SK-N-SH (cell line): ENCODE results near the gene GID4. TPM values are rescaled to one million over a fixed set of nuclear protein-coding genes. Genes with fewer than 3 reads are reported as not detected.
A peak's percentile ranks its signal among the peaks of the same experiment; 100 is the strongest.

Experiments
- CTCF ChIA-PET: fragments of 300-600, 350-600 bp; formaldehyde crosslinking; extraction: SDS; loops from one replicate; lab custom pipeline; 2021; lab: Yijun Ruan, JAX
- POLR2A ChIA-PET: fragments of 350-600 bp; sonication (Branson Sonifier 250); formaldehyde crosslinking; extraction: SDS; loops from one replicate; lab custom pipeline; 2020; ENCODE audit warnings: antibody characterized with exemption, inconsistent platforms; lab: Yijun Ruan, JAX
- DNase-seq: peaks from one replicate; pipeline ENCODE4 v3.0.0; 2012
- H2AFZ ChIP-seq: fragments of 200-600 bp; sonication (generic); 2 replicates; pipeline ENCODE4 v1.8.1; 2016; ENCODE audit warnings: antibody characterized with exemption, mild to moderate bottlenecking, low read depth
- H3F3A ChIP-seq: fragments of 200-600 bp; sonication (generic); replicated peaks from 2 replicates; pipeline ENCODE3; 2016; ENCODE audit warnings: antibody characterized with exemption, mild to moderate bottlenecking; ENCODE audit not compliant: insufficient read depth
- H3K27ac ChIP-seq, 2 experiments: fragments of 200-500 bp in 1 of 2; fragments of 200-600 bp in 1 of 2; sonication (Bioruptor generic) in 1 of 2; sonication (generic), shearing (Covaris generic) in 1 of 2; 2 replicates each; pipeline versions ENCODE4 v1.5.1 to v1.6.1; 2014 to 2016; ENCODE audit warnings: low read depth in 2 of 2, inconsistent platforms in 1 of 2, low read length in 1 of 2, mild to moderate bottlenecking in 1 of 2, mixed read lengths in 1 of 2
- H3K27me3 ChIP-seq: fragments of 200-600 bp; sonication (generic), shearing (Covaris generic); 2 replicates; pipeline ENCODE4 v1.6.1; 2016; ENCODE audit warnings: mixed run types; ENCODE audit not compliant: insufficient read depth
- H3K36me3 ChIP-seq, 2 experiments: fragments of 200-500 bp in 1 of 2; fragments of 200-600 bp in 1 of 2; sonication (Bioruptor generic) in 1 of 2; sonication (generic) in 1 of 2; replicated peaks in 1 of 2; 2 replicates each; pipeline versions ENCODE3 to v1.5.1; 2014 to 2016; ENCODE audit warnings: low read length in 1 of 2, mild to moderate bottlenecking in 1 of 2; ENCODE audit not compliant: insufficient read depth in 2 of 2, control insufficient read depth in 1 of 2
- H3K4me1 ChIP-seq, 2 experiments: fragments of 200-500 bp in 1 of 2; fragments of 200-600 bp in 1 of 2; sonication (Bioruptor generic) in 1 of 2; sonication (generic), shearing (Covaris generic) in 1 of 2; 2 replicates each; pipeline versions ENCODE4 v1.5.1 to v1.6.1; 2014 to 2016; ENCODE audit warnings: low read depth in 1 of 2, low read length in 1 of 2, mixed run types in 1 of 2; ENCODE audit not compliant: insufficient read depth in 2 of 2, control insufficient read depth in 1 of 2
- H3K4me2 ChIP-seq: fragments of 200-600 bp; sonication (generic), shearing (Covaris generic); 2 replicates; pipeline ENCODE4 v1.6.1; 2017; ENCODE audit warnings: mixed run types
- H3K4me3 ChIP-seq, 2 experiments: fragments of 200-500 bp in 1 of 2; fragments of 200-600 bp in 1 of 2; sonication (Bioruptor generic) in 1 of 2; sonication (generic), shearing (Covaris generic) in 1 of 2; 2 replicates each; pipeline versions ENCODE4 v1.5.1 to v1.8.1; 2014 to 2016; ENCODE audit warnings: low read depth in 2 of 2, inconsistent platforms in 1 of 2, low read length in 1 of 2, mild to moderate bottlenecking in 1 of 2, mixed read lengths in 1 of 2, moderate library complexity in 1 of 2
- H3K79me2 ChIP-seq: fragments of 200-600 bp; sonication (generic); 2 replicates; pipeline ENCODE4 v1.8.1; 2017; ENCODE audit warnings: mild to moderate bottlenecking; ENCODE audit not compliant: insufficient read depth
- H3K9ac ChIP-seq: fragments of 200-600 bp; sonication (generic); 2 replicates; pipeline ENCODE4 v1.6.1; 2017; ENCODE audit warnings: mixed run types
- H3K9me2 ChIP-seq: fragments of 200-600 bp; sonication (generic); 2 replicates; pipeline ENCODE4 v1.6.1; 2017; ENCODE audit warnings: mixed run types
- H3K9me3 ChIP-seq: fragments of 200-600 bp; sonication (generic); 2 replicates; pipeline ENCODE4 v1.6.1; 2017; ENCODE audit warnings: mixed run types, mild to moderate bottlenecking, moderate library complexity
- H4K20me1 ChIP-seq: fragments of 200-600 bp; sonication (generic); 2 replicates; pipeline ENCODE4 v1.6.1; 2017; ENCODE audit warnings: mild to moderate bottlenecking, mixed run types; ENCODE audit not compliant: insufficient read depth
- FOXM1 ChIP-seq: IDR thresholded peaks from 2 replicates; pipeline ENCODE4 v1.4.0; 2012; ENCODE audit warnings: low read depth, mild to moderate bottlenecking
- MEF2A ChIP-seq: IDR thresholded peaks from 2 replicates; pipeline ENCODE4 v1.4.0; 2012; ENCODE audit warnings: low read depth, borderline replicate concordance
- NRF1 ChIP-seq: IDR thresholded peaks from 2 replicates; pipeline ENCODE4 v1.6.1; 2012; ENCODE audit warnings: low read depth, mild to moderate bottlenecking, low read length
- POLR2AphosphoS5 ChIP-seq: IDR thresholded peaks from 2 replicates; pipeline ENCODE4 v1.6.1; 2012; ENCODE audit warnings: low read depth, low read length
- RAD21 ChIP-seq: IDR thresholded peaks from 2 replicates; pipeline ENCODE4 v1.6.1; 2012; ENCODE audit warnings: mild to moderate bottlenecking, low read length
- RCOR1 ChIP-seq: fragments of 150-350 bp; IDR thresholded peaks from 2 replicates; pipeline ENCODE4 v1.6.1; 2017; ENCODE audit warnings: antibody characterized with exemption, low read length
- SIN3A ChIP-seq: IDR thresholded peaks from 2 replicates; pipeline ENCODE4 v1.6.1; 2012; ENCODE audit warnings: low read depth, mild to moderate bottlenecking, low read length, moderate library complexity, borderline replicate concordance
- TAF1 ChIP-seq: IDR thresholded peaks from 2 replicates; pipeline ENCODE4 v1.6.1; 2012; ENCODE audit warnings: low read depth, mild to moderate bottlenecking, low read length, moderate library complexity, borderline replicate concordance
- TEAD4 ChIP-seq: IDR thresholded peaks from 2 replicates; pipeline ENCODE4 v1.4.0; 2012; ENCODE audit warnings: mild to moderate bottlenecking, borderline replicate concordance; ENCODE audit not compliant: insufficient read depth
- ZBTB33 ChIP-seq: IDR thresholded peaks from 2 replicates; pipeline ENCODE4 v1.4.0; 2012; ENCODE audit warnings: low read depth, borderline replicate concordance
- WGBS: methylation state at CpG from one replicate; pipeline ENCODE4 v1.1.6; 2017; ENCODE audit warnings: low lambda C conversion rate; 5-methylcytosine and 5-hydroxymethylcytosine counted together
- polyA plus RNA-seq, 3 experiments: library from polyadenylated mRNA; depleted of rRNA; stranded (reverse); fragments of >200 nt; gene quantifications; 2 replicates each; pipeline ENCODE4 v1.2.3, GENCODE V29; 2012

Gene GID4
- polyA plus RNA-seq, 1 of the 3 experiments (the other 2 are of a cell fraction) = 4.3 TPM

DNA sequence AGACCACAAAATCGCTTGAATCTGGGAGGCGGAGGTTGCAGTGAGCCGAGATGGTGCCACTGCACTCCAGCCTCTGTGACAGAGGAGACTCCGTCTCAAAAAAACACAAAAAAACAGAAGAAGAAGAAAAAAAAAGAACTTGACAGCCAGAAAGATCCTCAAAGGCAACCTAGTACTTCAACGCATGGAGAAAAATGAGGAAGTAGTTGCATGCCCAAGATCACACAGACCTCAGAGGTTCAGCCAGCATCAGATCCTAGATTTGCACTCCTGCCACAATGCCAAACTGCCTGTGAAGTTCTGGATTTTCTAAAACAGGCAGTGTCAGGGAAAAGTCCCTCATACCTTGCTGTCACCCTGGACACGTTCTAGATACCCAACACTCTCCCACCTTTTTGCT lies 1.7 kb upstream of the GID4 start:
- DNase-seq = no peak

GRCh38 chr17:18038149-18038850 lies 908 bp upstream of the GID4 start:
- peaks cover 0 to 27% of the 10 kb centered on the region in 2 experiments; a peak in 2 of 4 replicates for H3K4me1 ChIP-seq
- peaks cover 61% of the 10 kb centered on the region for H3K79me2 ChIP-seq
- no peaks in the 10 kb centered on the region for H4K20me1 ChIP-seq
- no peaks in the 10 kb centered on the region for H3K27me3 ChIP-seq
- peak overlapping the region; percentile 91 for H2AFZ ChIP-seq
- peak overlapping the region; percentile 32 to 45; a peak in 2 of 4 replicates for H3K27ac ChIP-seq
- POLR2A ChIA-PET = no interaction called here
- TF ChIP-seq TEAD4 = no peak
- peaks cover 7% of the 10 kb centered on the region for H3F3A ChIP-seq
- H3K4me2 ChIP-seq = peak overlapping the region; percentile 79
- H3K9me3 ChIP-seq = no peaks in the 10 kb centered on the region
- peak overlapping the region; percentile 72 for H3K9ac ChIP-seq
- peak overlapping the region; percentile 82 to 83 for H3K4me3 ChIP-seq
- CTCF ChIA-PET = interaction anchor here (0.6 to 2.9 kb wide), 6 partner anchors 17 to 147 kb away, joined by 3 to 11 read pairs (median 4); no protein-coding TSS in a partner anchor
- WGBS = 6% methylated on average over 13 of the region's 13 CpGs
- H3K36me3 ChIP-seq = no peaks in the 10 kb centered on the region
- H3K9me2 ChIP-seq = no peaks in the 10 kb centered on the region
- no peak for DNase-seq

More for the DNA sequence above, 1.7 kb upstream of the GID4 start:
- 94% methylated on average over 6 of the region's 6 CpGs for WGBS
- no peaks in the 10 kb centered on the region for H3K36me3 ChIP-seq
- TF ChIP-seq SIN3A (no peak), MEF2A (no peak), RAD21 (no peak), TAF1 (no peak)
- H3K9ac ChIP-seq = no peak overlapping the region
- H3K27ac ChIP-seq = no peak overlapping the region
- no peaks in the 10 kb centered on the region for H3K9me3 ChIP-seq
- H3K9me2 ChIP-seq = no peaks in the 10 kb centered on the region
- ChIA-PET CTCF (interaction anchor here (1.7 to 2.9 kb wide), 3 partner anchors 43 to 146 kb away, joined by 6 to 11 read pairs (median 7); no protein-coding TSS in a partner anchor), POLR2A (no interaction called here)
- no peak overlapping the region for H2AFZ ChIP-seq
- H3K4me3 ChIP-seq = peak overlapping the region in 1 of 2 experiments; percentile 82; a peak in 1 of 4 replicates
- H3K79me2 ChIP-seq = peaks cover 62% of the 10 kb centered on the region
- no peaks in the 10 kb centered on the region for H4K20me1 ChIP-seq
- H3F3A ChIP-seq = peaks cover 7% of the 10 kb centered on the region
- H3K27me3 ChIP-seq = no peaks in the 10 kb centered on the region
- peak overlapping the region; percentile 79 for H3K4me2 ChIP-seq
- H3K4me1 ChIP-seq = peaks cover 0 to 24% of the 10 kb centered on the region in 2 experiments; a peak in 2 of 4 replicates

- POLR2A ChIA-PET = no interaction called here
- Histone ChIP-seq H3K9me2 (no peaks in the 10 kb centered on the region), H3K79me2 (peaks cover 60% of the 10 kb centered on the region), H3K9me3 (no peaks in the 10 kb centered on the region), H3K4me1 (peaks cover 0 to 27% of the 10 kb centered on the region in 2 experiments; a peak in 2 of 4 replicates), H3K4me2 (peak overlapping the region; percentile 94), H3K4me3 (peak overlapping the region; percentile 82 to 83), H3K36me3 (no peaks in the 10 kb centered on the region), H3K9ac (peak overlapping the region; percentile 84), H3F3A (peaks cover 7% of the 10 kb centered on the region), H4K20me1 (peaks cover 5% of the 10 kb centered on the region; the same call in 1 of the 2 replicates), H3K27me3 (no peaks in the 10 kb centered on the region), H2AFZ (peak overlapping the region; percentile 58), H3K27ac (peak overlapping the region; percentile 36 to 83; a peak in 3 of 4 replicates)
- DNase-seq = peak; percentile 91
- TF ChIP-seq FOXM1 = no peak
- TF ChIP-seq NRF1 = peak; percentile 33; the same call in 1 of the 2 replicates
- TF ChIP-seq ZBTB33 = no peak
- no peak for TF ChIP-seq POLR2AphosphoS5
- TF ChIP-seq RCOR1 = no peak
- WGBS = 0% methylated on average over 12 of the region's 81 CpGs
- CTCF ChIA-PET = no interaction called here
Observed at GRCh38 chr17:18039535-18040260, 490 bp downstream of the GID4 start.
